Naive B cell (primary cell): Measurements from ENCODE around the gene PLEKHJ1. TPM values are rescaled to one million over a fixed set of nuclear protein-coding genes. Genes with fewer than 3 reads are reported as not detected.
"Not testable (repeated sequence)": the region's sequence is repeated elsewhere in the genome, so short reads cannot be mapped to it uniquely, and the experiment has no call there.

Source experiments
- ATAC-seq, 2 donors: fragments of 150-1000 bp; cut with Tn5 transposase; 2 replicates each; pipeline ENCODE4 v1.10.0; 2021; ENCODE audit warnings: low read depth in 2 of 2, mild to moderate bottlenecking in 2 of 2, moderate library complexity in 2 of 2
- DNase-seq: peaks from one replicate; pipeline ENCODE4 v3.0.0; 2022
- H3K27ac Mint-ChIP-seq, 6 donors: one replicate each; pipeline ENCODE4 v1.8.0; 2020 to 2022; ENCODE audit warnings: mild to moderate bottlenecking in 6 of 6, mixed read lengths in 6 of 6, moderate library complexity in 5 of 6, inconsistent platforms in 2 of 6
- H3K27me3 Mint-ChIP-seq, 3 donors: one replicate each; pipeline ENCODE4 v1.8.0; 2021 to 2022; ENCODE audit warnings: mixed read lengths in 3 of 3, mild to moderate bottlenecking in 1 of 3
- H3K36me3 Mint-ChIP-seq, 2 donors: one replicate each; pipeline ENCODE4 v1.8.0; 2020 to 2022; ENCODE audit warnings: mixed read lengths in 2 of 2, inconsistent platforms in 1 of 2, mild to moderate bottlenecking in 1 of 2
- H3K4me1 Mint-ChIP-seq, 3 donors: one replicate each; pipeline ENCODE4 v1.8.0; 2020 to 2022; ENCODE audit warnings: mixed read lengths in 3 of 3, inconsistent platforms in 1 of 3, mild to moderate bottlenecking in 1 of 3, moderate library complexity in 1 of 3
- H3K4me3 Mint-ChIP-seq, 8 donors: one replicate each; pipeline ENCODE4 v1.8.0; 2020 to 2022; ENCODE audit warnings: mild to moderate bottlenecking in 8 of 8, mixed read lengths in 8 of 8, moderate library complexity in 8 of 8, inconsistent platforms in 2 of 8
- H3K9me3 Mint-ChIP-seq, 7 donors: one replicate each; pipeline ENCODE4 v1.8.0; 2020 to 2022; ENCODE audit warnings: mixed read lengths in 7 of 7, mild to moderate bottlenecking in 5 of 7, inconsistent platforms in 2 of 7, moderate library complexity in 1 of 7
- polyA plus RNA-seq, 6 donors: library from polyadenylated mRNA; unstranded; fragments of 300-500 nt; fragmentation: Illumina TruSeq; gene quantifications; one replicate each; pipeline ENCODE4 v1.2.3, GENCODE V29; 2021; ENCODE audit warnings: low read depth in 6 of 6

PLEKHJ1 gene, protein sequence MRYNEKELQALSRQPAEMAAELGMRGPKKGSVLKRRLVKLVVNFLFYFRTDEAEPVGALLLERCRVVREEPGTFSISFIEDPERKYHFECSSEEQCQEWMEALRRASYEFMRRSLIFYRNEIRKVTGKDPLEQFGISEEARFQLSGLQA
- 100 to 1,000 TPM in 5 of 6 donors, 10 to 100 TPM in 1; 98.9 to 148 (median 126) TPM for polyA plus RNA-seq

DNA sequence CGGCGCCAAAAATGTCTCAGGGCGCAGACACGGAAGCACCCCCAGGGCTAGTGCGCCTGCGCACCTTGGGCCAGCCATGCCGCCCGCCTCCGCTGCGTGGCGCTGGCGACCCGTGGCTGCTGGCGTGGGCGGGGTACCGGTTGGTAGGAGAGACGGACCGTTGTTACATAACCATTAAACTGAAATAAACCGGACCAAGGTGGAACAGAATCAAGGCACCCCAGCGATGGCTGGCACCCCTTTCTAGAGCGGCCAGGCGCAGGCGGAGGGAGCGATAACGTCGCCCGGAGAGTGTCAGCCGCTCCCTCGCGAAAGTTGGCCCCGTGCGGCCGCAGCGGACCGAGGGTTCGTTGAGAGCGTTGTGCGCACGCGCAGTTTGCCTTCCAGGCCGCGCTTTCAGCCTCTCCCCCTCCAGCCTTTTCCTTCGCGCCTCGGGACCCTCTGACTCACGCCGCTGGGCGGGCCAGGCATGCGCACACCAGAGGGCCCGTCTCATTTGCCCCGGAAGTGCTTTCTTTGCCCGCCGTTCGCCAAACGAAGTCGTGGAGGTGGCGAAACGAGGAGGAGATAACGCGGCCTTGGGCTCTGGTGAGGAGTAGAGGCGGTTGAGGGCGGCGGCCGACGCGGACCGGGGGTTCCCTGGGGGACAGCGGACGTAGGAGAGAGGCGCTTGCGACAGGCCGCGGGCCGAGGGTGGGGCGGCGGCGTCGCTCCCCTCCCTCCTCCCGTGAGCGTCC lies at the start of gene PLEKHJ1, which contains the start of gene SF3A2:
TSS of gene PLEKHJ1 (minus strand) at position 16 of the 737 bp plus-strand sequence. CDS start 81 bp downstream, outside the sequence.
TSS of gene SF3A2 (plus strand) at position 511 of the 737 bp plus-strand sequence. CDS start 6,595 bp downstream, outside the sequence.
- peaks cover 0 to 4% (median 0%) of the 10 kb centered on the region in 7 donors for H3K9me3 Mint-ChIP-seq
- H3K27ac Mint-ChIP-seq = peak within 1 kb of the TSS; percentile 97 to 99 (median 98)
- peak within 1 kb of the TSS; percentile 91 to 100 (median 98) for H3K4me3 Mint-ChIP-seq
- ATAC-seq (peak; percentile 80), DNase-seq (peak; percentile 100)
- H3K36me3 Mint-ChIP-seq = no peaks in the 10 kb centered on the region
- no peaks in the 10 kb centered on the region for H3K27me3 Mint-ChIP-seq
- H3K4me1 Mint-ChIP-seq = peaks cover 48 to 70% (median 67%) of the 10 kb centered on the region in 3 donors

GRCh38 chr19:2283835-2284507 lies 47.8 kb upstream of the PLEKHJ1 start:
- DNase-seq (no peak), ATAC-seq (no peak)
- H3K4me1 Mint-ChIP-seq = peaks cover 32 to 46% (median 45%) of the 10 kb centered on the region in 3 donors
- peak overlapping the region in 1 of 6 donors; percentile 26 for H3K27ac Mint-ChIP-seq
- no peaks in the 10 kb centered on the region for H3K36me3 Mint-ChIP-seq
- H3K27me3 Mint-ChIP-seq = no peaks in the 10 kb centered on the region
- no peaks in the 10 kb centered on the region for H3K9me3 Mint-ChIP-seq
- H3K4me3 Mint-ChIP-seq = peak overlapping the region in 1 of 8 donors; percentile 58

- peak overlapping the region in 4 of 6 donors; percentile 61 to 89 (median 78) for H3K27ac Mint-ChIP-seq
- H3K4me1 Mint-ChIP-seq = peaks cover 20 to 38% (median 35%) of the 10 kb centered on the region in 3 donors
- H3K27me3 Mint-ChIP-seq = no peaks in the 10 kb centered on the region
- no peak for ATAC-seq
- no peaks in the 10 kb centered on the region for H3K36me3 Mint-ChIP-seq
- DNase-seq = no peak
- peak overlapping the region; percentile 66 to 87 (median 81) for H3K4me3 Mint-ChIP-seq
- no peaks in the 10 kb centered on the region for H3K9me3 Mint-ChIP-seq
These were observed 46.7 kb upstream of the PLEKHJ1 start for GRCh38 chr19:2282862-2283237.

GRCh38 chr19:2282062-2282861 lies 46.1 kb upstream of the PLEKHJ1 start, which contains the start of gene PEAK3:
TSS of gene PEAK3 (minus strand) at chr19:2282175. CDS start at chr19:2280931, 1,244 bp downstream.
- H3K27me3 Mint-ChIP-seq = no peaks in the 10 kb centered on the region
- peak within 1 kb of the TSS; percentile 68 to 90 (median 82) for H3K4me3 Mint-ChIP-seq
- DNase-seq (peak; percentile 66), ATAC-seq (peak; percentile 62 to 66)
- no peaks in the 10 kb centered on the region for H3K36me3 Mint-ChIP-seq
- H3K9me3 Mint-ChIP-seq = no peaks in the 10 kb centered on the region
- peaks cover 16 to 33% (median 31%) of the 10 kb centered on the region in 3 donors for H3K4me1 Mint-ChIP-seq
- peak within 1 kb of the TSS; percentile 57 to 91 (median 78) for H3K27ac Mint-ChIP-seq

GRCh38 chr19:2281265-2282061 lies 45.3 kb upstream of the PLEKHJ1 start:
- H3K36me3 Mint-ChIP-seq, H3K27me3 Mint-ChIP-seq, H3K9me3 Mint-ChIP-seq, DNase-seq: not testable (repeated sequence)
- ATAC-seq = peak in 1 of 2 donors; percentile 12
- peaks cover 13 to 32% (median 31%) of the 10 kb centered on the region in 3 donors for H3K4me1 Mint-ChIP-seq
- H3K4me3 Mint-ChIP-seq = peak overlapping the region; percentile 53 to 90 (median 78)
- peak overlapping the region in 4 of 6 donors; percentile 57 to 91 (median 84) for H3K27ac Mint-ChIP-seq

DNA sequence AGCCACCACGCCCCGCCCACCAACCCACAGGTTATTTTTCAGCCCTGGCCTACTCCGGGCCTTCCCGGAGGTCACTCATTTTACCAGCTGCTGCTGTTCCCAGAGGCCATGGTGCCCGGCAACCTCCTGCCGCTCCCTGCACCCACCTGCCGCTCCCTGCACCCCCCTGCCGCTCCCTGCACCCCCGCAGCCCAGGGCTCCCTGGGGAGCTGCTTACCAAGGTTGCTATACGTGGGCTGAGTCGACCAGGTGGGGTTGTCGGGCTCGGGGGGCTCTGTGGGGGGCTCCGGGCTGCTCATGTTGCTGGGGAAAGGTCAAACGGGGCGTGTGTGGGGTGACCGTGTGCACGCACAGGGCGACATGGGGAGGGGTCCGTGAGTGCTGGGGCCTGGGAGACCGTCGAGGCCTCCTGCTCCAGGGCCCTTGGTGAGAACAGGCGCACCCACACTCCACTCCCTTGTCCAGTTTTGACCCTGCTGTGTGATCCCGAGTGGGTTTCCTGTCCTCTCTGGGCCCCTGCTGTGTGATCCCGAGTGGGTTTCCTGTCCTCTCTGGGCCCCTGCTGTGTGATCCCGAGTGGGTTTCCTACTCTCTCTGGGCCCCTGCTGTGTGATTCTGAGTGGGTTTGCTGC lies 44.6 kb upstream of the PLEKHJ1 start:
- H3K36me3 Mint-ChIP-seq = no peaks in the 10 kb centered on the region
- H3K4me3 Mint-ChIP-seq = peak overlapping the region in 2 of 8 donors; percentile 32 to 40
- H3K4me1 Mint-ChIP-seq = peaks cover 11 to 30% (median 28%) of the 10 kb centered on the region in 3 donors
- DNase-seq (no peak), ATAC-seq (no peak)
- no peaks in the 10 kb centered on the region for H3K27me3 Mint-ChIP-seq
- peak overlapping the region in 1 of 6 donors; percentile 30 for H3K27ac Mint-ChIP-seq
- no peaks in the 10 kb centered on the region for H3K9me3 Mint-ChIP-seq

GRCh38 chr19:2278459-2279158 lies 42.5 kb upstream of the PLEKHJ1 start:
- H3K27me3 Mint-ChIP-seq = no peaks in the 10 kb centered on the region
- no peaks in the 10 kb centered on the region for H3K9me3 Mint-ChIP-seq
- peak overlapping the region in 1 of 8 donors; percentile 10 for H3K4me3 Mint-ChIP-seq
- H3K27ac Mint-ChIP-seq = peak overlapping the region in 3 of 6 donors; percentile 51 to 79 (median 57)
- DNase-seq (no peak), ATAC-seq (no peak)
- peaks cover 0 to 7% of the 10 kb centered on the region in 2 donors for H3K36me3 Mint-ChIP-seq
- H3K4me1 Mint-ChIP-seq = peaks cover 23 to 42% (median 40%) of the 10 kb centered on the region in 3 donors

GRCh38 chr19:2277138-2277537 lies 41.0 kb upstream of the PLEKHJ1 start:
- no peak for DNase-seq
- Mint-ChIP-seq H3K9me3 (no peaks in the 10 kb centered on the region), H3K4me3 (peak overlapping the region in 3 of 8 donors; percentile 45 to 72 (median 57)), H3K4me1 (peaks cover 24 to 42% (median 39%) of the 10 kb centered on the region in 3 donors), H3K36me3 (peaks cover 0 to 10% of the 10 kb centered on the region in 2 donors), H3K27ac (peak overlapping the region in 4 of 6 donors; percentile 41 to 84 (median 56)), H3K27me3 (no peaks in the 10 kb centered on the region)
- ATAC-seq = no peak

DNA sequence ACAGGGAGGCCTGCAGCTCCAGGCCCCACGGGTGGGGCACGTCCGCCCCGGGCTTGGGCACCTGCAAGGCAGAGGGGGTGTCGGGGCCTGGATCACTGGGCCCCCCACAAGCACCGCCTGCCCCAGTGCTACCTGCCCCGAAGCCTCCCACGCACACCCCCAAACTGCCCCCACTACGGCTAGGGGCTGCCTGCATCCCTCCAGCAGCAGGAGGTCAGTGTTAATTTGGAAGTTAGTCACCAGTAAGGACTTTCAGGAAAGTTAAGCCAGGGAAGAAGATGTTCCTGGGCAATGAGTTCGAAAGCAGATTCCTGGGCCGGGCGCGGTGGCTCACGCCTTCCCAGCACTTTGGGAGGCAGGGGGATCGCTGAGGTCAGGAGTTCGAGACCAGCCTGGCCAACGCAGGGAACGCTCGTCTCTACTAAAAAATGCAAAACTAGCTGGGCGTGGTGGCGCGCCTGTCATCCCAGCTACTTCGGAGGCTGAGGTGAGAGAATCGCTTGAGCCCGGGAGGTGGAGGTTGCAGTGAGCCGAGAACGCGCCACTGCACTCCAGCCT lies 40.4 kb upstream of the PLEKHJ1 start:
- Mint-ChIP-seq H3K4me3 (no peak overlapping the region), H3K9me3 (no peaks in the 10 kb centered on the region)

DNA sequence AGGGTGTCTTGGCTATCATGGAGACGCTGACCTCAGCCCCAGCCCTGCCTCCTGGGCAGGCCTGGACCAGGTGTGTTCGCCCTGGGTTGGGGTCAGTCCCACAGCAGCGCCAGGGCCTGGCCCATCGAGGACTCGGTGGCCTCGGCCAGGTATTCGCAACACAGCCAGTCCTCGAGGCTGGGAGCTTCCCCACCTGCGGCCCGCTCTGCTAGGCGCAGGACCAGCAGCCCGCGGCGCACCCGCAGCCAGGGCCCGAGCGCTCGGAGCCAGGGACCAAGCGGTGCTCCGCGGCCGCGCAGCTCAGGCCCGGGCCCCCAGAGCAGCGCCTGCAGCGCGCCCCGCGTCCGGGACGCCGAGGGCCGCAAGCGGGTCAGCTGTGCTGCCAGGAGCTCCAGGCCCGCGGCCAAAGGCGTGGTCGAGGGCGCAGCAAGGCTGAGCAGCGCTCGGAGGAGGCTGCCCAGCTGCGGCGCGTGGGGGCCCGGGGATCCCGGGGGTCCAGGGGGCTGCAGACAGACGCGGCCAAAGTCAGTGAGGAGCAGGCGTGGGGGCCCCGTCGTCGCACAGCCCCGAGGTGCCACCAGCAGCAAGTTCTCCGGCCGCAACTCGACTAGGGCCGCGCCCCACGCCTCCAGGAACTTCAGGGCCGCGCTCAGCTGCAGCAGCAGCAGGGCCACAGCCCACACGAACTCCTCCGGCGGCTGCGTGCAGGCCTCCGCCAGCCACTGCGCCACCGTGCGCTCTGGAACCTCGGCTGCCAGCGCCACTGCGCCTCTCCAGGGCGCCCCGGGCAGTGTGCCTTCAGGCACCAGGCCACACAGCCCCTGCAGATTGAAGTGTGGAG lies 39.7 kb upstream of the PLEKHJ1 start:
- no peaks in the 10 kb centered on the region for H3K9me3 Mint-ChIP-seq
- H3K27me3 Mint-ChIP-seq = no peaks in the 10 kb centered on the region
- H3K27ac Mint-ChIP-seq = peak overlapping the region in 2 of 6 donors; percentile 24 to 97
- DNase-seq (no peak), ATAC-seq (no peak)
- H3K4me3 Mint-ChIP-seq = no peak overlapping the region
- H3K36me3 Mint-ChIP-seq = peaks cover 0 to 17% of the 10 kb centered on the region in 2 donors
- H3K4me1 Mint-ChIP-seq = peaks cover 30 to 44% (median 39%) of the 10 kb centered on the region in 3 donors

More for the DNA sequence above, 40.4 kb upstream of the PLEKHJ1 start:
- Mint-ChIP-seq H3K36me3 (peaks cover 0 to 15% of the 10 kb centered on the region in 2 donors), H3K27ac (peak overlapping the region in 4 of 6 donors; percentile 24 to 71 (median 44)), H3K27me3 (no peaks in the 10 kb centered on the region), H3K4me1 (peaks cover 25 to 41% (median 37%) of the 10 kb centered on the region in 3 donors)
- DNase-seq = no peak
- ATAC-seq = no peak
